Vagina (tissue), 2 donors: ENCODE results near the gene NRG3.

ENCODE experiments used
- POLR2AphosphoS5 ChIP-seq, 2 donors: sonication (generic); formaldehyde crosslinking; IDR thresholded peaks; one replicate each; pipeline ENCODE4 v1.9.0; 2017; ENCODE audit warnings: antibody characterized with exemption in 2 of 2, mild to moderate bottlenecking in 2 of 2, low read depth in 1 of 2; ENCODE audit not compliant: insufficient read depth in 1 of 2
- TF ChIP-seq, protein P1 (sequence below), 3 experiments: fragments of 450-650 bp in 2 of 3; fragments of 200-600 bp in 1 of 3; sonication (generic) in 1 of 3; IDR thresholded peaks; one replicate each; pipeline ENCODE4 v1.5.1; 2017 to 2019; ENCODE audit warnings: antibody characterized with exemption in 3 of 3, mild to moderate bottlenecking in 2 of 3, moderate library complexity in 2 of 3

DNA sequence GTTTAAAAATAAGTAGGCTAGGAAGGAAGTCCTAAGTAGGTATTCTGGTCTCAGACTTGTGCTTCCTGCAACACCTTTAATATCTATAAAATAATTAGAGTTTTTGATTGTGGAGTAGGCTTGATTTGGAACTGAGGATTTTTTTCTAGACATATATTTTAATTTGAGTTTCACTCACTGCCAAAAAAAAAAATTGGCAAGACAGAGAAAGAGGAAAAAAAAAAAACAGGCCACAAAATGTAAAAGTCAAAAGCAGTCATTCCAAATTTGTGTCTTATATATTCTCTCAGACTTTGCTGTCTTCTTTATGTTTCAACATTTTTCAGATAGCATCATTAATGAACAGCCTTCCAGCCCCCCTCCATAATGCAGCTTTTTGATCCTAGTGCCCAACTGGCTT is 346.1 kb downstream of the NRG3 start:
- TF ChIP-seq, protein P1, sequence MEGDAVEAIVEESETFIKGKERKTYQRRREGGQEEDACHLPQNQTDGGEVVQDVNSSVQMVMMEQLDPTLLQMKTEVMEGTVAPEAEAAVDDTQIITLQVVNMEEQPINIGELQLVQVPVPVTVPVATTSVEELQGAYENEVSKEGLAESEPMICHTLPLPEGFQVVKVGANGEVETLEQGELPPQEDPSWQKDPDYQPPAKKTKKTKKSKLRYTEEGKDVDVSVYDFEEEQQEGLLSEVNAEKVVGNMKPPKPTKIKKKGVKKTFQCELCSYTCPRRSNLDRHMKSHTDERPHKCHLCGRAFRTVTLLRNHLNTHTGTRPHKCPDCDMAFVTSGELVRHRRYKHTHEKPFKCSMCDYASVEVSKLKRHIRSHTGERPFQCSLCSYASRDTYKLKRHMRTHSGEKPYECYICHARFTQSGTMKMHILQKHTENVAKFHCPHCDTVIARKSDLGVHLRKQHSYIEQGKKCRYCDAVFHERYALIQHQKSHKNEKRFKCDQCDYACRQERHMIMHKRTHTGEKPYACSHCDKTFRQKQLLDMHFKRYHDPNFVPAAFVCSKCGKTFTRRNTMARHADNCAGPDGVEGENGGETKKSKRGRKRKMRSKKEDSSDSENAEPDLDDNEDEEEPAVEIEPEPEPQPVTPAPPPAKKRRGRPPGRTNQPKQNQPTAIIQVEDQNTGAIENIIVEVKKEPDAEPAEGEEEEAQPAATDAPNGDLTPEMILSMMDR (IDR thresholded peaks at IDR 0.05): no peak
- TF ChIP-seq POLR2AphosphoS5 (IDR thresholded peaks at IDR 0.05; ENCODE audit: insufficient read depth in 1 of 2, low read depth in 1 of 2): no peak
